ENCODE measurements around the gene IER5. TPM values are rescaled to one million over a fixed set of nuclear protein-coding genes. Genes with fewer than 3 reads are reported as not detected.
"Not testable (repeated sequence)": the region's sequence is repeated elsewhere in the genome, so short reads cannot be mapped to it uniquely, and the experiment has no call there.

IER5 gene
- polyA plus RNA-seq, 4 donors, result 5.5 to 11.8 (median 6.7) TPM

DNA sequence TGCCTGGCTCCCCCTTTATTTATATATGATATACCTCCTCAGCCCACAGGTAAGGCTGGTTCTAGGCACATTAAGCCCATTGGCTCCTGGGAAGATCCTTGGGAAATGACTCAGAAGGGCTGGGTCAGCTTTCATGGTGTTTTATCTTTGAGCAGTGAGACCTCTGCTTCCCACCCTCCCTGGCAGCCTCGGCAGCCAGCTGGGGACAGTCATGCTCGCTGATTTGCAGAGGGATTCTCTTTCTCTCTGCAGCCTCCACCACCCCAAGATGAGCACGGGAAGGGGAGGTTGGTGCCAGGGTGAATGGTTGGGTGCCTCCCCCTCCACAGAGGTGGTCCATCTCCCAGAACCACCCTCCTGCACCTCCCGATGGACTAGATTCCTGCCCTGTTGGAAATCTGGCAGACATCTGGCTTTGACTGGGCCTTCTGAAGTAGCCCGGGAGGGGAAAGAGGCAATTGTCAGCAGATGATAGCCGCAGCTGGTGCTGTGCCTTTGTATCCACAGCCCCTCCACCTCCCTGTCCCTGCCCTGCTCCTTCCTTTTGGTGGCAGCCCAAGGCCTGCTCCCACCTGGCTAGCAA lies 24.6 kb downstream of the IER5 start:
- DNase-seq (ENCODE audit: low read depth in 4 of 4, low spot score in 3 of 4), result no peak

DNA sequence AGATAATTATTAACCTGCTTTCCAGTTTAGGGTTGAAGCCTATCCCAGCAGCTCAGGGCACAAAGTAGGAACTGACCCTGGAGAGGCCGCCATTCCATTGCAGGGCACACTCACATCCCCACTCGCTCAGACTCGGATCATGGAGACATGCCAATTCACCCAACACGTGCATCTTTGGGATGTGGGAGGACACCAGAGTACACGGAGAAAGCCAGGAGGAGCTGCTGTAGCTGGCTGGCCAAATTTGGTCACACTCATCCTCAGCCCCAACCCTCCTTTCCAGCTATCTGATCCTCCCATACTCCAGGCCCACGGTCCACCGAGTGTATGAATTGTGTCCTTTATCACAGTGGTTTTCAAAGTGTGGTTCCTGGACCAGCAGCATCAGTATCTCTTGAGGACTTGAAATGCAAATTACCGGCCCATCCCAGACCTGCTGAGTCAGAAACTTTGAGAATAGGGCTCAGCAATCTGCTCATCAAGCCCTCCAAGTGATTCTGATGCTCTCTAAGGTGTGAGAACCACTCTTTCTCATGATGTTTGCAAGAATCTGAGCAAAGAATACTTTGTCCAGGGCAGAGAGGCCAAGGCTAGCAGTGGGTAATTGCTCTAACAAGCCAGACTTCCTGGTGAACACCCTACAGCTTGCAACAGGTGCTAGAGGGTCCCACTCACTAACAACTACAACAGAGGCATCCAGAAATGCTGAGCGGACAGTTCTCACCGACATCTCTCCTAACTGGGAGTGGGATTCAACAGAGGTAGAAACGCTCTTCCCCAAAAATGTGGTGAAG lies 26.3 kb downstream of the IER5 start:
- DNase-seq (ENCODE audit: low read depth in 4 of 4, low spot score in 3 of 4), result no peak

DNA sequence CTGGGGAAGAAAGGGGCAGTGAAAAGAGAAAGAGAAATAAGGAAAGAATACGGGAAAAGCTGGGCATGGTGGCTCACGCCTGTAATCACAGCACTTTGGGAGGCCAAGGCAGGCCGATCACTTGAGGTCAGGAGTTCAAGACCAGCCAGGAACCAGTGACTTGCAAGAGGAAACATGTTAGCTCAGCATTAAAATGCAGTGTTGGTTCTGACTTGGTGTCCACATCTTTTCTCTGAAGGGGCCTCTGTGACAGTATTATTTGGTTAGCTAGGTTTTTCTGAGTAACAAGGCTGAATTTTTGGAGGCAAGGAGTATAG lies 26.8 kb downstream of the IER5 start:
- DNase-seq (ENCODE audit: low read depth in 4 of 4, low spot score in 3 of 4), result no peak

DNA sequence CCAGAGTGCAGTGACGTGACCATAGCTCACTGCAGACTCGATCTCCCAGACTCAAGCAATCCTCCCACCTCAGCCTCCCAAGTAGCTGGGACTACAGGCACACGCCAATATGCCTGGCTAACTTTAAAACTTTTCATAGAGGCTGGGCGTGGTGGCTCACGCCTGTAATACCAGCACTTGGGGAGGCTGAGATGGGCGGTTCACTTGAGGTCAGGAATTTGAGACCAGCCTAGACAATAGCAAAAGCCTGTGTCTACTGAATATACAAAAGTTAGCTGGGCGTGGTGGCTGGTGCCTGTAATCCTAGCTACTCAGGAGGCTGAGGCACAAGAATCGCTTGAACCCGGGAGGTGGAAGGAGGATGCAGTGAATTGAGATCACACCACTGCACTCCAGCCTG lies 27.5 kb downstream of the IER5 start:
- not testable (repeated sequence) for DNase-seq (ENCODE audit: low read depth in 4 of 4, low spot score in 3 of 4)

DNA sequence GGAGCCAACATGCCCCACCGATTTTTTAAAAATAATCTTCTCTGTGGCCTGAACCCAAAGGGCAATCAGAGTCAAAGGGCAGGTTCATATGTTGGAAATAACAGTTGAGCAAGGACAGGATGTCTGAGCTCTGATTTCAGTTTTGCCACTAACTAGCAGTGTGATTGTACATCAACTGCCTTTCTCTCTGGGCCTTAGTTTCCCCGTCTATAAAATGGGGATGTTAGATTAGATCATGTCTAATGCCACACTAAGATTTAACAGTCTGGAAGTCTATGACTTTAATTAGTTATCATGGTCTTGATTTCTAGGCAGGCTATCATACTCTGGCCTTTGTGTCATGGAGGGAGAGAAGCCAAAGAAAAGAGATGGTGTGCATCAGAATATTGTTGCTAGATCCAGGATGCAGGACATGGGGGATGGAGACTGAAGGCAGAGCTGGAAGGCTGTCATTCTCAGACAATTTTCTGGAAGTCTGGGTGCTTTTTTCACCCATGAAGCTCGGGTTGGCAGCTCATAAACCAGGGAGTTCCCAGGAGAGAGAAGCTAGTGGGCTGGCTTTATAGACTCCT lies 28.4 kb downstream of the IER5 start:
- no peak for DNase-seq (ENCODE audit: low read depth in 4 of 4, low spot score in 3 of 4)

DNA sequence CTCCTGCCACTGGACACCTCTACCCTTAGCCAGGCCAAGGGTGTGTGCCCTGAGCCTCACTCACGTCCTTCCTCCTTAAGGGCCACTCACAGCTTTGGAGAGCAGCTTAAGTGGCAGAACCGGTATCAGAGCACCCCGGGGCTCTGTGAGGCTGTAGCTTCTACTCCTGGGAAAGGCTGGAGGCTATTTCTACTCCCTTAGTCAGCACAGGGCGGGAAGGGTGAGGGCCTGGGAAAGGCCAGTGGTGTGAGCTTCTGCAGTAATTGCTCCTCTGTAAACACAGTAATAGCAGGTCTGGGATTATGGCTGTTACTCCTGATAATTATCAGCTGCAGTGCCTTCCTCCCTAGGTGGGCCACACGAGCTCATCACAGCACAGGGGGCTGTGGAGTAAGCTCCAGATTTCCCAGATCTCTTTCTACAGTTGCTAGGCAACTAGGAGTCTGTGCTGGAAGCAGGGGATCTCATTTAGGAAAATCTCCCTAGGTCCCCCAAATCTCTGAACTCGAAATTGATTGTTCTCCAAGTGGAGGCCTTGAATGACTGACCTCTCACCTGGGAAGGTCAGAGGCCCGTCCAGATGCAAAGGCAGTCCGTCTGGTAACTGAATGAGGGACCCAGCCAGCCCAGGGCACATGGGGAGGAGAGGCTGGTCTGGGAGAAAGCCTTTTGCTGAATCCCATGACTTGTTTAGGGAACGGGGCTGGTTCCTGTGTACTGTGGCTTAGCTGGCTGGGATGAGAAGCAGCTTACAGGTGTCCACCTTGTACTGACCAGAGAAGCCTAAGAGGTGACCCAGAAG lies 29.3 kb downstream of the IER5 start:
- DNase-seq (ENCODE audit: low read depth in 4 of 4, low spot score in 3 of 4), result no peak

DNA sequence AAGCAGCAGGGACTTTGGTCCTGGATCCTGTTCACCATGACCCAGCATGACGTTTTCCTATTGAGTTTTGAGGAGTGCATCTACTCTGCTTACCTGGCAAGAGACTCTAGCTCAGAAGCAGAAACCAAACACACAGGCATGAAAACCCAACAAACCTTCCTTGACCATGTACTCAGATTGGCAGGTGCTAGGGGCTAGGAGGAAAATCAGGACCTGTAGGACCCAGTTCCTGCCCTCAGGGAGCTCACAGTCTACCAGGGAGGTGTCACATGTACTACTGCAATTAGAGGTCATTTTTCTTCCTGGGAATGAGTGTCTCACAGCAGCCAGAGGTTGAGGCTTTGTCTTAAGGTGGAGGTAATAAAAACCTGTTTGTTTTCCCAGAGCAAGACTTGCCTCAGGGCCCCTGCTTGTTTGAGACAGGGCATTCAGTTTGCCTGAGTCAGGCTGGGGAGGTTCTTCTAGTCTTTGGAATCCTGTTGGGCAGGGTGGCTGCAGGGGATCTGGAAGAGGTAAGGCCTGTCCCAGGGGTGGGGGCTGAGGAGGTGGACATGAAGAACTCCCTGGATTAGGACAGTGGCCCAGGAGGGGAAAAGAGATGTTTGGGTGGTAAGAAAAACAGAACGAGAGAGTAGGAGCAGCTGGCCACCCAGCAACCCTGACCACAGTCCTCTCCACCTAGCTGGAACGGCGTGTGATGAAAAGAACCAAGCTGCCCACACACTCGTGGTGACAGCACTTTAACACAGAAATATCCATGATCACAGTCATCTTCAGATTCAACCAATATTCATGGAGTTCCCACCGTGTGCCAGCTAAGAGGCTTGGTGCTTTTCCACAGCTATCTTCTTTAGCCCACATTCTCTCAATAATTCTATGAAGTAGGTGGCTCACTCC lies 30.8 kb downstream of the IER5 start:
- no peak for DNase-seq (ENCODE audit: low read depth in 4 of 4, low spot score in 3 of 4)

- no peak for DNase-seq (ENCODE audit: low read depth in 4 of 4, low spot score in 3 of 4)
Observed at GRCh38 chr1:181120924-181121323, 32.4 kb downstream of the IER5 start.

DNA sequence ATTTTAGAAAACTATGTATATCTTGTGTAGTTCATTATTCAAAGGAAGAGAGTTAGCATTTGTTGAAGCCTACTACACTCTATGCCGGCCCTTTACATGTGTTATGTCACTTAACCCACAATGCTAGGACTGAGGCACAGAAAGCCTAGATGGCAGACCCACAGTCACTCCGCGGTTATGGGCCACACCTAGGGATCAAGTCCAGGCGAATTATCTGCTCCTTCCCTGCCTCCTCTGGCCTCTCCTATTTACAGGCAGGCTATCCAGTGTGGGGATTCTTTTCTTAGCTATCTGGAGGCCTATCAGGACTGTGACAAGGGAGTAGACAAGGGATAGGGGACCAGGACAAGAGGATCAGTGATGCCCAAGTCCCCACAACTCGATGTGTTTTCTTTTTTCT lies 33.0 kb downstream of the IER5 start:
- no peak for DNase-seq (ENCODE audit: low read depth in 4 of 4, low spot score in 3 of 4)

GRCh38 chr1:181122222-181122621 lies 33.7 kb downstream of the IER5 start:
- DNase-seq (ENCODE audit: low read depth in 4 of 4, low spot score in 3 of 4), result no peak

- no peak for DNase-seq (ENCODE audit: low read depth in 4 of 4, low spot score in 3 of 4)
Observed at GRCh38 chr1:181123173-181123572, 34.7 kb downstream of the IER5 start.

DNA sequence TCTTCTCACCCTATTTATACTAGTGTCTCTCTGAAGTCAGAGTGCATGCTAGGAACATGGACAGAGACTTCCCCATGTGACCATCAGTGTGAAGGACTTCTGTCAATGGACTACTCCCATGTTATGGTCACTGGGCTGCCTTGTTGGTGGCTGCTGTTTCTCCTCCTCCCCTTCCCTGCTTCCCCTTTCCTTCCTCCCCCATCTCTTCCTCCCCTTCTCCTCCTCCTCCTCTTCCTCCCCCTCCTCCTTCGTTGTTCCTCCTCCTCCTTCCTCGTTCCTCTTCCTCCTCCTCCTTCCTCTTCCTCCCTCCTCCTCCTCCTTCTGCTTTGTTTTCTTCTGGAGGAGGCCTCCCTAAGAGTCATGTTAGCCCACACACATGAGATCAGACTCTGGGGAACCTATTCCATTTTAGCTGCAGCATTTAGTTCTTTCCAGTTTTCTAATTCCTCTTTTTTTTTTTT lies 35.8 kb downstream of the IER5 start:
- no peak for DNase-seq (ENCODE audit: low read depth in 4 of 4, low spot score in 3 of 4)

DNA sequence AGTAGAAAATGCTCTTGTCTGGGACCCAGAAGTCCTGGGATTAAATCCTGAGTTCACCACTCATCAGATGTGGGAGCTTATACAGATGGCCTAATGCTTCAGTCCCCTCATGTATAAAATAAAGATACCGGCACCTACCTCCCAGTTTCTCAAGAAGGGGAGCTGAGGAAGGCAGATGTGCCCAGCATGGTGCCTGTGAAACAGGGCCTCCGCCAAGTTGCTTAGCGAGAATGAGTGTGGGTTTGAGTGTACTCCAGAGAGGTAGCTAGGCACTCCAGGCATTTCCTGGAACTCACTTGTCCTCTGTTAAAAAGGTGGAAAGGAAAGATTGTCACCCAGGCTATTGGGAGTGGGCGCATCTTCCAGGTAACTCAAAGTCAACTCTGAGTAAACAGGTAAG lies 37.8 kb downstream of the IER5 start:
- no peak for DNase-seq (ENCODE audit: low read depth in 4 of 4, low spot score in 3 of 4)

DNA sequence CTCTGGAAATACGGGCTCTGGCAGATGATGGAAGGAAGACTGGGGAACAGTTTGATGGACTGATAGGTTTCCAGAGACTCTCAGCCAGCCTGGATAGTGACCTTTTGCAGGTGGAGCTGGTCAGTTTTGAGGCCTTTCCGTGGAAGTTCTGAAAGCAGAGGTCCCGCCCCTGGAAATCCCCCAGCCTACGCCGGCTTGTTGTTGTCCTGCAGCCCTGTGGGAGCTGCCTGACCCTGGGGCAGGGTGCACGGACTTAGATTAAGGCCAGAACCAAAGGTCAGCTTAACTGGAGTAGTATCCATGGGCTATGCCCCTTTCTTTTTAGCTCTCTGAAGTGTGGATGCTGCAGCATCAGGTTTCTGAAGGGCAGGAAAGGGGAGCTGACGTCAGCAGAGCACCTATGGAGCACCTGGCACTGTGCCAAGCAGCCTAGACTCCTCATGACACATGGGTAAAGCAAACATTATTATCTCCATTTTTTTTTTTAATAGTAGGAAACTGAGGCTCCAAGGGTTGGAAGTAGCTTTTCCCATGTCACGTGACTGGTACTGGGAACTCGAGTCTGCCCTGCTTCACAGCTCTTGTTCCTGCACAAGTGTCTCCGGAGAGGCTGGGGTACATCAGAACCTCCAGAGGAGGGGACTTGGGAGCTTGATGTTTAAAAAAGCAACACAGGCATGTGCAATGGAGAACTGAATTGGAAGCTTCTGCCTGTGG lies 38.5 kb downstream of the IER5 start:
- DNase-seq (ENCODE audit: low read depth in 4 of 4, low spot score in 3 of 4), result no peak

GRCh38 chr1:181127898-181128453 lies 39.5 kb downstream of the IER5 start:
- DNase-seq (ENCODE audit: low read depth in 4 of 4, low spot score in 3 of 4), result no peak

DNA sequence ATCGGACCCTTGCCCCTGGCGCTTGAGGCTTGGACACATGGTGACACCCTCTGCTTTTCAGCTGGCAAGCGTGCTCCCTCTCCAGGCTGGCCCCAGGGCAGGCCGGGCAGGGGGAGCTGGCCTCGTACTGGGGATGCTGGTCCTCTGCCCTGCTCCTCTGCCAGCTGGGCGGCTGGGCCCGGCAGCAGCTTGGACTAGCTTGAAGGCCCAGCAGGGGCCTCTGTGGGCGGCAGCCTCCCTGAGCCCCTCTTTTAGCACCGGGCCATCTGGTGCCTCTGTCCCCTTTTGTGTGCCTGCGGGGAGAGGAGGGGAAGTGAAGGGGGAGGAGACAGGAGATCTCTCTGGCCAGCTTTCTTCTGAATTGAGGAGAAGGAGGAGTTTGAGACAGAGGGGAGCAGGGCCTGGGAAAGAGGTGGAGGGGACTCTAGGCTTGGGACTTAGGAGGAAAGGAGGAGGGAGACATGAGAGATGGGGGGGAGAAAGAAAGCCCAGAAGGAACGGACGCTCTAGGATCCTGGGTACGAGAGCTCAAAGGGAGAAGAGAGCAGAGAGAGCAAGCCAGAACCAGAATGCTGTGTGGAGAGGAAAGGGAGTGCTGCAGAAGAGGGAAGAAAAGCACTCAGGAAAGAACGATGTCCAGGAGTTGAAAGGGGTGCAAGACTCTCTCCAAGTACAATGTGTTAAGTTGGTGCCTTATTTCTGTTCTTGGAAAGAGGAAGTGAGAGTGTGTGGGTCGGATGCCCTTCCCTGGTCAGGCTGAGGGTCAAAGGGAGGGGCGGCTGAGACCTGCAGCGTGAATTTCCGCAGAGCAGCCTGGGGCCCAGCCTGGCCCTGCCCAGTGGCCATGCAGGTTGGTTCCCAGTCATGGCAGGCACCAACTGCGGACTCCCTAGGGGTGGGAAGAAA lies 40.3 kb downstream of the IER5 start:
- DNase-seq (ENCODE audit: low read depth in 4 of 4, low spot score in 3 of 4), result no peak

GRCh38 chr1:181129771-181130606 lies 41.5 kb downstream of the IER5 start:
- DNase-seq (ENCODE audit: low read depth in 4 of 4, low spot score in 3 of 4), result no peak

Measured in left renal pelvis (tissue), 4 donors.